Thyroid gland (tissue), 4 donors: ENCODE measurements around the gene FLNA. TPM values are rescaled to one million over a fixed set of nuclear protein-coding genes. Genes with fewer than 3 reads are reported as not detected.
"Not testable (repeated sequence)": the region's sequence is repeated elsewhere in the genome, so short reads cannot be mapped to it uniquely, and the experiment has no call there.

Experiments
- DNase-seq, 2 donors: peaks; one replicate each; pipeline ENCODE4 v3.0.0-alpha.2; 2019
- H3K27ac ChIP-seq, 3 donors: fragments of 200-600 bp; sonication (generic); 1 replicate in 2 of 3; 2 replicates in 1 of 3; pipeline ENCODE4 v1.5.1; 2016 to 2019; ENCODE audit warnings: mild to moderate bottlenecking in 1 of 3, moderate library complexity in 1 of 3
- H3K27me3 ChIP-seq: fragments of 200-600 bp; sonication (generic); one replicate; pipeline ENCODE4 v1.5.1; 2019
- H3K36me3 ChIP-seq, 2 donors: fragments of 200-600 bp; sonication (generic); one replicate each; pipeline ENCODE4 v1.5.1; 2016 to 2019
- H3K4me1 ChIP-seq, 2 donors: fragments of 200-600 bp; sonication (generic); one replicate each; pipeline ENCODE4 v1.5.1; 2017 to 2019
- H3K4me3 ChIP-seq, 3 donors: fragments of 200-600 bp; sonication (generic); replicated peaks in 1 of 3; 1 replicate in 2 of 3; 2 replicates in 1 of 3; pipeline ENCODE4 v1.5.1; 2016; ENCODE audit warnings: mild to moderate bottlenecking in 1 of 3
- H3K9me3 ChIP-seq: fragments of 200-600 bp; sonication (generic); one replicate; pipeline ENCODE4 v1.5.1; 2017
- POLR2A ChIP-seq, 2 donors: fragments of 450-650 bp; IDR thresholded peaks; one replicate each; pipeline ENCODE4 v1.6.1; 2017; ENCODE audit warnings: antibody characterized with exemption in 2 of 2, mild to moderate bottlenecking in 2 of 2, moderate library complexity in 1 of 2
- WGBS, 2 donors: methylation state at CpG; one replicate each; pipeline ENCODE4 v1.1.5; 2017; 5-methylcytosine and 5-hydroxymethylcytosine counted together
- intact Hi-C: fragments of 100-400 bp; cut with DNase I; formaldehyde crosslinking; loops from one replicate; pipeline ENCODE4 v1.15.1; 2023
- total RNA-seq, 4 donors: library from RNA; depleted of rRNA; stranded (reverse); fragments of >200 nt; gene quantifications; one replicate each; pipeline ENCODE4 v1.2.3, GENCODE V29; 2016
- TF ChIP-seq, protein P1 (sequence below), 6 experiments: fragments of 200-600 bp in 3 of 6; fragments of 450-650 bp in 3 of 6; sonication (generic) in 3 of 6; IDR thresholded peaks; one replicate each; pipeline ENCODE4 v1.5.1; 2016 to 2019; ENCODE audit warnings: antibody characterized with exemption in 6 of 6, mild to moderate bottlenecking in 2 of 6, inconsistent platforms in 1 of 6, moderate library complexity in 1 of 6

The FLNA gene
- total RNA-seq, 4 donors from 2014 or later: 143 to 553 (median 291) TPM

DNA sequence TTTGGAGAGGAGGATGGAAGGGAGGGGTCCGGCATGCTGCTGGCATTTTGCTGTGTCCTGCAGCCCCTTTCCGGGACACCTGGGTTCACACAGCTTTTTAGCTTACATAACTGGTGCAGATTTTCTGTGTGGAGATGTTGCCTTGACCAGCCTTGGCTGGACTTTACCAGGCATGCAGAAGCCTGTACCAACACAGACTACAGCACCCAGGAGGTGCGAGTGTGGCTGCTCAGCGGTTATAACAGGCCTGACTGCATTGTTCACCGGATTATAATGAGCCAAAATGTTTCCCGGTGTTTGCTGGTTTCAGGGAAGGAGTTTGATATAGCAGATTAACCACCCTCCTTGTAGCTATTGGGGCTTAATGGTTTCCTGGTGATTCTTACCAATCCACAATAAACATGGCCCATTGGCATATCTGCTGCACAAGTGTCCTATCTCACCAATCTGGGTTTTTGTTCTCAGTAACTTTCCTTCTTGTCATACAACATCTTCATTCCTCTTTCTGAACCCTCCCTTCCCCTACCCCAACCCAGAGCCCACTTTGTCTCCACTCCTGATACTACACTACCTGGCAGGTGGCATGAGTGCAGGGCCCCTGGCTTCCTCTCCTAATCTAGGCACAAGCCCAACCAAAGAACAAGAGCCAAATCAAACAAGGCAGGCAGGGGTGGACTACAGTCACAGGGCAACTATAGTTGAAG, 27.6 kb upstream of the FLNA start:
- Histone ChIP-seq H3K36me3 (peaks cover 19 to 25% of the 10 kb centered on the region in 2 donors), H3K27me3 (no peaks in the 10 kb centered on the region), H3K27ac (no peak overlapping the region), H3K4me1 (peaks cover 9% of the 10 kb centered on the region in 2 donors), H3K4me3 (no peak overlapping the region), H3K9me3 (no peaks in the 10 kb centered on the region)
- WGBS, 2 donors: 54 to 55% methylated on average over 3 to 6 of the region's 6 CpGs
- intact Hi-C loops: loop anchor here (5.0 kb wide), 1 partner anchor 130 kb away; no protein-coding TSS in a partner anchor
- TF ChIP-seq, protein P1, sequence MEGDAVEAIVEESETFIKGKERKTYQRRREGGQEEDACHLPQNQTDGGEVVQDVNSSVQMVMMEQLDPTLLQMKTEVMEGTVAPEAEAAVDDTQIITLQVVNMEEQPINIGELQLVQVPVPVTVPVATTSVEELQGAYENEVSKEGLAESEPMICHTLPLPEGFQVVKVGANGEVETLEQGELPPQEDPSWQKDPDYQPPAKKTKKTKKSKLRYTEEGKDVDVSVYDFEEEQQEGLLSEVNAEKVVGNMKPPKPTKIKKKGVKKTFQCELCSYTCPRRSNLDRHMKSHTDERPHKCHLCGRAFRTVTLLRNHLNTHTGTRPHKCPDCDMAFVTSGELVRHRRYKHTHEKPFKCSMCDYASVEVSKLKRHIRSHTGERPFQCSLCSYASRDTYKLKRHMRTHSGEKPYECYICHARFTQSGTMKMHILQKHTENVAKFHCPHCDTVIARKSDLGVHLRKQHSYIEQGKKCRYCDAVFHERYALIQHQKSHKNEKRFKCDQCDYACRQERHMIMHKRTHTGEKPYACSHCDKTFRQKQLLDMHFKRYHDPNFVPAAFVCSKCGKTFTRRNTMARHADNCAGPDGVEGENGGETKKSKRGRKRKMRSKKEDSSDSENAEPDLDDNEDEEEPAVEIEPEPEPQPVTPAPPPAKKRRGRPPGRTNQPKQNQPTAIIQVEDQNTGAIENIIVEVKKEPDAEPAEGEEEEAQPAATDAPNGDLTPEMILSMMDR (IDR thresholded peaks at IDR 0.05): no peak
- no peak for TF ChIP-seq POLR2A (IDR thresholded peaks at IDR 0.05)
- no peak for DNase-seq

DNA sequence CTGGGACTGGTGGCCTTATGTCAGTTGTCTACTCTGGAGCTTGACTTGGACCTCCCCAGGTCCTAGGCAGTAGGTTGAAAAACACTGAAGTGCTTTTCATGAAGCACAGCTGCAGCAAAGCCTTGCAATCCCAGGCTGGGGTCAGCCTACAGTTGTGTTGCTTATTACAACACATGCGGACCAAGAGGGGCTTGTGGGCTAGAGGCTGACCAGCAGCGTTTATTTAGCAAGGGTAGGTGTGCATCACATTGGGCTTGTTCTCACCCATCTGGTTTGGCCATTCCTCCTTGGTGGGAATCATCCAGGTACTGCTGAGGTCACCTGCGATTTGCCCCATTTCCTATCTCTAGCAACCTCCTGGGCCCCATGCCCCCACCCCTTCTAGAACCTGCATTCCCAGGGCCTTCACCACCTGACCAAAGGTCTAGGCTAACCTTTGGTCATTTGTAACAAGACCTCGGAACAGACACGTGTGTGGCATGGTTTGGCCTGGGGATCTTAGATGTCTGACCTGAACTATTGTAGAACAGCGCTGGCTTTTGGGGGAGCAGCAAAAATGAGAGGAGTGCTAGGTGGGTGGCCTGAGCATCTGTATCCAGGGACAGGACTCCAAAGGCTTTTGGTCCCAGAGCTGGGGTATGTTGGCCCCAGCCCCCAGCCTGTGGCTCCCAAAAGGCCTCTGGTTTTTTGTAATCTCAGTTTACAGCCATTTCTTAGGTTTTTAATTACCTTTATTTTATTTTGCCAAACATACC, 26.8 kb upstream of the FLNA start:
- DNase-seq: no peak
- intact Hi-C loops: loop anchor here (5.0 kb wide), 1 partner anchor 131 kb away; no protein-coding TSS in a partner anchor
- TF ChIP-seq POLR2A (IDR thresholded peaks at IDR 0.05): no peak
- TF ChIP-seq, protein P1 (IDR thresholded peaks at IDR 0.05): no peak
- H3K27ac ChIP-seq: no peak overlapping the region
- H3K9me3 ChIP-seq: no peaks in the 10 kb centered on the region
- peaks cover 19 to 25% of the 10 kb centered on the region in 2 donors for H3K36me3 ChIP-seq
- H3K4me3 ChIP-seq: no peak overlapping the region
- no peaks in the 10 kb centered on the region for H3K27me3 ChIP-seq
- WGBS, 2 donors: 69 to 77% methylated on average over 4 of the region's 6 CpGs
- H3K4me1 ChIP-seq: peaks cover 9% of the 10 kb centered on the region in 2 donors

DNA sequence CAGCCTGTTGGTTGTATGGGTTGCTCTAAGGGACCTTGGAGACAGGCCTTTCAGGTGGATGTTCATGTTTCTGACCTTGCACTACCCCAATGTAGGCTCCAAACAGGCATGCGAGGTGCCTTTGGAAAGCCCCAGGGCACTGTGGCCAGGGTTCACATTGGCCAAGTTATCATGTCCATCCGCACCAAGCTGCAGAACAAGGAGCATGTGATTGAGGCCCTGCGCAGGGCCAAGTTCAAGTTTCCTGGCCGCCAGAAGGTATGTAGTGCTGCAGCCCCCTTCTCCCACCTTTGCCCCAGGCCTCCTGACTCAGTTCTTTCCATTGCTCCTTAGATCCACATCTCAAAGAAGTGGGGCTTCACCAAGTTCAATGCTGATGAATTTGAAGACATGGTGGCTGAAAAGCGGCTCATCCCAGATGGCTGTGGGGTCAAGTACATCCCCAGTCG, 26.0 kb upstream of the FLNA start:
- H3K4me1 ChIP-seq, H3K4me3 ChIP-seq, H3K27me3 ChIP-seq, H3K27ac ChIP-seq, H3K9me3 ChIP-seq, DNase-seq: not testable (repeated sequence)
- 64% methylated on average over 2 of the region's 6 CpGs; no CpG with 5 or more reads in 1 of the 2 donors for WGBS, 2 donors
- peaks cover 19 to 25% of the 10 kb centered on the region in 2 donors for H3K36me3 ChIP-seq
- intact Hi-C loops: loop anchor here (5.0 kb wide), 1 partner anchor 132 kb away; no protein-coding TSS in a partner anchor

DNA sequence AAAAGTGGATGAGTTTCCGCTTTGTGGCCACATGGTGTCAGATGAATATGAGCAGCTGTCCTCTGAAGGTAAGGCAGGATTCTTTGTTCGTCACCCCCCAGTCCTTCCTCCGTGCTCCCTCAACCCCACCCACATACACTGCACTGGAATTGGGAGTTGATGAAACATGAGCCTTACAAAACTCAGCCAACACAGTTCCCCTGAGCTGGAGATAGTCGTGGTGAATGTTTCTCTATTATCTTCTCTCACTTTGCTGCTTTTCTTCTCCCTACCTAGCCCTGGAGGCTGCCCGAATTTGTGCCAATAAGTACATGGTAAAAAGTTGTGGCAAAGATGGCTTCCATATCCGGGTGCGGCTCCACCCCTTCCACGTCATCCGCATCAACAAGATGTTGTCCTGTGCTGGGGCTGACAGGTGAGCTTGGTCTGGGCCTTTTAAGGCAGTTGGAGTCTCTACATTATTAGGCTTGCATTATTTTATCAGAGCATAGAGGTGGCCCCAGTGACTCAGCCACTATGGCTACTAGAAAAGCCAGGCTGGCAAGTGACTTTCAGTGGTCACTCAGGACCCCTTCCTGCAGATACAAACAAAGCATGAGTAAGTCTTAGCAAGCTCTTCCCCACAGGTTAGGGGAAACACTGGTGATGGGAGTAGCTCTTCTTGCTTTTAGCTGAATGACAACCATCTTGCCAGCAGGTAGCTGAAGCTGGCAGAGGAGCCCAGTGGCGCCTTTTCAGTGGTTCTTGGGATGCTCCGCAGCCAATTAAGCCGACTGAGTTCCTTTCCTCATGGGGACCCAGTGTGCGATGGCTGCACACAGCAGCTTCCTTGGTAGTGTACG, 25.3 kb upstream of the FLNA start:
- Histone ChIP-seq H3K36me3 (peaks cover 19 to 25% of the 10 kb centered on the region in 2 donors), H3K9me3 (no peaks in the 10 kb centered on the region), H3K27me3 (no peaks in the 10 kb centered on the region), H3K27ac (peak overlapping the region; percentile 32 to 97 (median 94)), H3K4me3 (peak overlapping the region in 1 of 3 donors; percentile 51), H3K4me1 (peaks cover 9% of the 10 kb centered on the region in 2 donors)
- DNase-seq: no peak
- TF ChIP-seq, protein P1 (IDR thresholded peaks at IDR 0.05): no peak
- no peak for TF ChIP-seq POLR2A (IDR thresholded peaks at IDR 0.05)
- intact Hi-C loops: loop anchor here (5.0 kb wide), 1 partner anchor 133 kb away; no protein-coding TSS in a partner anchor
- WGBS, 2 donors: 31 to 53% methylated on average over 9 to 12 of the region's 14 CpGs
